DND-41 (cell line): Measurements from ENCODE around the gene OTX1.

Experiments used
- EZH2 ChIP-seq: IDR thresholded peaks from 3 replicates; pipeline ENCODE4 v1.6.1; 2012; ENCODE audit warnings: borderline replicate concordance, low read depth, mild to moderate bottlenecking, moderate library complexity, low read length, inconsistent platforms; ENCODE audit not compliant: severe bottlenecking
- TF ChIP-seq, protein P1 (sequence below): IDR thresholded peaks from 2 replicates; pipeline ENCODE4 v1.5.1; 2012; ENCODE audit warnings: borderline replicate concordance, low read length, moderate library complexity, mild to moderate bottlenecking; ENCODE audit not compliant: poor library complexity, severe bottlenecking; ENCODE audit errors: extremely low read depth

DNA sequence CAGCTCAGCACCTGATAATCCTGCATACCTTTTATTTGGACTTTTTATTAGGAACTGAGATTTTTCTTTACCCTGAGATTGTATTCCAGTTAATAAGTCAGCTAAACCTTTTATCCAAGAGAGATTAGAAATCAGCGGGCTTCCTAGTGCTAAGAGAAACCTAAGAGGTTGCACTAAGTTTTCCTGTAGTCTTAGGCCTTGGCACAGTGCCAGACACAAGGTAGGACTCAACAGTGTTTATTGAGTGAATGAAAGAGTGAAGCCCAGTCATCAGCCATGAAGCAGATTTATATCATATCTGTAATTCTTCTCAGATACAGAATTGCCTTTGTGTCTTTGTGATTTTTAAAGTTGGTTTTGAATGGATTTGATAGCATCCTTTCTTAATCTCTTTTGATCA, 13.6 kb downstream of the OTX1 start:
- TF ChIP-seq, protein P1, sequence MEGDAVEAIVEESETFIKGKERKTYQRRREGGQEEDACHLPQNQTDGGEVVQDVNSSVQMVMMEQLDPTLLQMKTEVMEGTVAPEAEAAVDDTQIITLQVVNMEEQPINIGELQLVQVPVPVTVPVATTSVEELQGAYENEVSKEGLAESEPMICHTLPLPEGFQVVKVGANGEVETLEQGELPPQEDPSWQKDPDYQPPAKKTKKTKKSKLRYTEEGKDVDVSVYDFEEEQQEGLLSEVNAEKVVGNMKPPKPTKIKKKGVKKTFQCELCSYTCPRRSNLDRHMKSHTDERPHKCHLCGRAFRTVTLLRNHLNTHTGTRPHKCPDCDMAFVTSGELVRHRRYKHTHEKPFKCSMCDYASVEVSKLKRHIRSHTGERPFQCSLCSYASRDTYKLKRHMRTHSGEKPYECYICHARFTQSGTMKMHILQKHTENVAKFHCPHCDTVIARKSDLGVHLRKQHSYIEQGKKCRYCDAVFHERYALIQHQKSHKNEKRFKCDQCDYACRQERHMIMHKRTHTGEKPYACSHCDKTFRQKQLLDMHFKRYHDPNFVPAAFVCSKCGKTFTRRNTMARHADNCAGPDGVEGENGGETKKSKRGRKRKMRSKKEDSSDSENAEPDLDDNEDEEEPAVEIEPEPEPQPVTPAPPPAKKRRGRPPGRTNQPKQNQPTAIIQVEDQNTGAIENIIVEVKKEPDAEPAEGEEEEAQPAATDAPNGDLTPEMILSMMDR = no peak
- no peak for TF ChIP-seq EZH2
